Measurements from ENCODE around the gene RPL29. TPM values are rescaled to one million over a fixed set of nuclear protein-coding genes. Genes with fewer than 3 reads are reported as not detected.

Gene RPL29
- total RNA-seq, 1 donor from 2014 or later, result 810 TPM

GRCh38 chr3:51970606-51971300, 24.9 kb downstream of the RPL29 start:
- Histone ChIP-seq H3K9me3 (no peaks in the 10 kb centered on the region), H3K4me3 (no peak overlapping the region), H3K27me3 (no peaks in the 10 kb centered on the region), H3K4me1 (peaks cover 27% of the 10 kb centered on the region), H3K36me3 (no peaks in the 10 kb centered on the region), H3K27ac (no peak overlapping the region)
- TF ChIP-seq, protein P1, sequence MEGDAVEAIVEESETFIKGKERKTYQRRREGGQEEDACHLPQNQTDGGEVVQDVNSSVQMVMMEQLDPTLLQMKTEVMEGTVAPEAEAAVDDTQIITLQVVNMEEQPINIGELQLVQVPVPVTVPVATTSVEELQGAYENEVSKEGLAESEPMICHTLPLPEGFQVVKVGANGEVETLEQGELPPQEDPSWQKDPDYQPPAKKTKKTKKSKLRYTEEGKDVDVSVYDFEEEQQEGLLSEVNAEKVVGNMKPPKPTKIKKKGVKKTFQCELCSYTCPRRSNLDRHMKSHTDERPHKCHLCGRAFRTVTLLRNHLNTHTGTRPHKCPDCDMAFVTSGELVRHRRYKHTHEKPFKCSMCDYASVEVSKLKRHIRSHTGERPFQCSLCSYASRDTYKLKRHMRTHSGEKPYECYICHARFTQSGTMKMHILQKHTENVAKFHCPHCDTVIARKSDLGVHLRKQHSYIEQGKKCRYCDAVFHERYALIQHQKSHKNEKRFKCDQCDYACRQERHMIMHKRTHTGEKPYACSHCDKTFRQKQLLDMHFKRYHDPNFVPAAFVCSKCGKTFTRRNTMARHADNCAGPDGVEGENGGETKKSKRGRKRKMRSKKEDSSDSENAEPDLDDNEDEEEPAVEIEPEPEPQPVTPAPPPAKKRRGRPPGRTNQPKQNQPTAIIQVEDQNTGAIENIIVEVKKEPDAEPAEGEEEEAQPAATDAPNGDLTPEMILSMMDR (IDR thresholded peaks at IDR 0.05), result no peak
- ATAC-seq (no peak), DNase-seq (no peak)
- intact Hi-C loops (cut with DNase I), result no loop called here

DNA sequence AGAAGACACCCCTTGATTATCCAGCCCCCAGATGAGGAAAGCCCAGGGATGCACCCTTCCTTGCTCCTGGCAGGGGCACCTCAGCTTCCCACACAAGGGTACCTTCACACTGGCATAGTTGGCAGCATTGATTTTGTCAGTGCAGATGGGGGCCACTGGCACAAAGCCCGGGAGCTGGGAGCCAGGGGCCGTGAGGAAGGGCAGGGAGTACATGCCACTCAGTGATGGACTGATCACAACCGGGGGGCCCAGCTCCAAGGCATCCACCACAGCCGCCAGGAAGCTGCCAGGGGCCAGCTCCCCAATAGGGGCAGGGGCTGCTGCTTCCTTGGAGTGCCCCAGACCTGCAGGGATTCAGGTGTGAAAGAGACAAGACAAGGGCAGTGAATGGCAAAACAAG, 25.9 kb downstream of the RPL29 start:
- TF ChIP-seq, protein P1 (IDR thresholded peaks at IDR 0.05), result no peak
- no peaks in the 10 kb centered on the region for H3K9me3 ChIP-seq
- H3K27ac ChIP-seq, result no peak overlapping the region
- H3K4me1 ChIP-seq, result peaks cover 24% of the 10 kb centered on the region
- no peaks in the 10 kb centered on the region for H3K36me3 ChIP-seq
- DNase-seq (no peak), ATAC-seq (no peak)
- no peaks in the 10 kb centered on the region for H3K27me3 ChIP-seq
- intact Hi-C loops (cut with DNase I), result no loop called here
- no peak overlapping the region for H3K4me3 ChIP-seq

DNA sequence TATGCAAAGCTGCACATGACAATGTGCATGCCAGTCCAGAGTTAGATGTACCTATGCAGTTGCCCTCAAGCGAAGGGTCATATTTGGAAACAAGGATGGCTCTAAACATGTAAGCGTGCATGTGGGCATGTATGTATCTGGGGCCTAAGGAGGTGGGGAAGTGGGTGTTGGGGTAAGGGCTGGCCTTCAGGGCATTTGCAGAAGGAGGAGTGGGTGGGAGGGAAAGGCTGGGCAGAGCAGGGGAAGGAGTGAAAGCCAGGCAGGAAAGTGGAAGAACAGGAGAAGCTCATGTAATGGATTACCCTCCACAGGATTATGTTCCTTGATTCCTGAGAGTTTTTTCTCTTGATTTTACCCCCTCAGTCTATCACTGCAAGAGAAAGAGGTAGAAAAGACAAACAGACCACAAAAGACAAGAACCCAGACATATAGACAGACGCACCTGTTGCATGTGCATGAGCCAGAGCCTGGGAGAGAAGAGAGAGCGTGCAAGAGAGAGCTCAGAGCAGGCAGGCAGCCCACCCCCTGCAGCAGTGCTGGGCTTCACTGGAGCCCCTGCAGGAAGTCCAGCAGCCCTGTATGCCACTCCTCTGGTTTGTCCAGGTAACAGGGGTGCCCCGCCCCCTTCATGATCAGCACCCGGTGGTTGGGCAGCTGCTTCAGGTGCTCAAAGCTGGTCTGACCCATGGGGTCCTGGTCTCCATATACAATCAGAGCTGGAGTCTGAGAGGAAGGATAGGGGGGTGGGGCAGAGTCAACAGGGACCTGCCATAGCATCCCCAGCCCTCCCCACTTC, 26.6 kb downstream of the RPL29 start:
- Histone ChIP-seq H3K27ac (no peak overlapping the region), H3K9me3 (no peaks in the 10 kb centered on the region), H3K27me3 (no peaks in the 10 kb centered on the region), H3K36me3 (no peaks in the 10 kb centered on the region), H3K4me3 (no peak overlapping the region), H3K4me1 (peaks cover 17% of the 10 kb centered on the region)
- DNase-seq, result no peak
- ATAC-seq, result no peak
- intact Hi-C loops (cut with DNase I), result no loop called here
- TF ChIP-seq, protein P1 (IDR thresholded peaks at IDR 0.05), result no peak

- no peaks in the 10 kb centered on the region for H3K27me3 ChIP-seq
- TF ChIP-seq, protein P1 (IDR thresholded peaks at IDR 0.05), result no peak
- peaks cover 16% of the 10 kb centered on the region for H3K4me1 ChIP-seq
- DNase-seq, result no peak
- H3K9me3 ChIP-seq, result no peaks in the 10 kb centered on the region
- intact Hi-C loops (cut with DNase I), result no loop called here
- H3K36me3 ChIP-seq, result no peaks in the 10 kb centered on the region
- peak; percentile 1 for ATAC-seq
- H3K27ac ChIP-seq, result peak overlapping the region; percentile 80
- H3K4me3 ChIP-seq, result peak overlapping the region; percentile 71
Measured at GRCh38 chr3:51968170-51968775, 27.4 kb downstream of the RPL29 start.

DNA sequence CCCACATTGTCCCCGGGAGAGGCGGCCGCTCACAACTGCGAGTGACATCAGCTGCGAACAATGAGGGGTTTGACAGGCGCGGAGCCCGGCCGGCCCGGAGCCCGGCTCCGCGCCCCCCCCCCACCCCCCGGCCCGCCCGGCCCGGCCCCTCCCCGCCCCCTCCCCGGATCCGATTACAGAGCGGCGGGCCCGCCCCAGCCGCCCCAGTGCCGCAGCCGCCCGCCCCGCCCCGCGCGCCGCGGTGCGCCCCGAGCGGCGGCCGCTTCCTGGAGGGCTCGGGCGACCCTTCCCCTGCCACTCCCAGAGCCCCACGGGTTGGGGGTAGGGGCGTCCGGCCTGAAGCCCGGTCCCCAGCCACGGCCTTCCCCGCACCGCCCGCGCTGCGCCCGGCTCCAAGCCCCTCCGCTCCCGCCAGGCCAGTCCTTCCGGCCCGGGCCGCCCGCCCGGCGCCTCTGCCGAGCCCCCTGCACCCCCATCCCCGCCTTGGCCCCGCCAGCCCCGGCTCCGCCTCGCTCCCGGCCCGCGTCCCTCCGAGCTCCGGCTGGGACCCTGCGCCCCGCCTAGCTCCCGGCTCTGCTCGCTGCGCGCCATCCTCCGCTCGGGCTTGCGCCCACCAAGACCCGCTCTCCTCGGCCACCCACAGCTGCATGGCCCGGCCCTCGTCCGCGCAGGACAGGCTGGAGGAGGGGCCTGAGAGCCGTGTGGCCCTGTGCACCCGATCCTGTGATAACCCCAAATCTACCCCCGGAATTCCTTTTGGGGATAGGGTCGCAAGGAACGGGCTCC, 28.1 kb downstream of the RPL29 start, which contains the start of gene PCBP4:
TSS of gene PCBP4 (minus strand) at position 71 of the 786 bp plus-strand sequence. CDS start 6,214 bp downstream, outside the sequence.
- intact Hi-C loops (cut with DNase I), result no loop called here
- peak within 1 kb of the TSS; percentile 80 for H3K27ac ChIP-seq
- peak; percentile 78 for DNase-seq
- H3K4me1 ChIP-seq, result peaks cover 14% of the 10 kb centered on the region
- H3K4me3 ChIP-seq, result peak within 1 kb of the TSS; percentile 71
- no peaks in the 10 kb centered on the region for H3K9me3 ChIP-seq
- TF ChIP-seq, protein P1 (IDR thresholded peaks at IDR 0.05), result no peak
- ATAC-seq, result peak; percentile 72
- H3K27me3 ChIP-seq, result no peaks in the 10 kb centered on the region
- no peaks in the 10 kb centered on the region for H3K36me3 ChIP-seq

Measured in upper lobe of right lung (tissue), 1 donor.